Measurements from ENCODE around the gene USP40. TPM values are rescaled to one million over a fixed set of nuclear protein-coding genes. Genes with fewer than 3 reads are reported as not detected.

The USP40 gene
- total RNA-seq, 3 donors from 2014 or later (not counting 1 experiment from before 2014, with no cell fraction given): 17.4 to 20.6 (median 19.4) TPM

DNA sequence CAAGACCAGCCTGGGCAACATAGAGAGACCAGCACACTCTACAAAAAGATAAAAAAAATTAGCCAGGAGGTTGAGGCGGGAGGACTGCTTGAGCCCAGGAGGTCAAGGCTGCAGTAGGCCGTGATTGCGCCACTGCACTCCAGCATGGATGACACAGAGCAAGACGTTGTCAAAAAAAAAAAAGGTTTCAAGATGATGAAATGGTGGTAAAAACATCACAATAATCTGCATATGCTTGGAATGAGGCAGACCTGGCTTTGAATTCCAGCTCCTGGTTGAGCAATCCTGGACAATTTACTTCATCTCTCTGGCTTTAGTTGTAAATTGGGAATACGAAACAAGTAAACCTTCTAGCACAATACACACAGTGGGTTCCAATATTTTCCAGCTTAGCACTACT lies 24.1 kb downstream of the USP40 start:
- Histone ChIP-seq H3K36me3 (ENCODE audit: control insufficient read depth, insufficient read depth, low read length) (peaks cover 3% of the 10 kb centered on the region), H3K4me3 (ENCODE audit: low read length) (no peak overlapping the region), H3K4me1 (ENCODE audit: control insufficient read depth, insufficient read depth, low read length) (no peaks in the 10 kb centered on the region), H3K27me3 (ENCODE audit: control insufficient read depth, insufficient read depth, low read length) (no peaks in the 10 kb centered on the region), H3K27ac (ENCODE audit: low read length) (no peak overlapping the region), H3K9me3 (ENCODE audit: control insufficient read depth, insufficient read depth, low read length) (no peaks in the 10 kb centered on the region)
- DNase-seq (no peak), ATAC-seq (no peak)
- H3K27ac Mint-ChIP-seq: no peak overlapping the region
- peaks cover 0 to 7% of the 10 kb centered on the region in 2 donors for H3K4me1 Mint-ChIP-seq
- no peaks in the 10 kb centered on the region for H3K9me3 Mint-ChIP-seq
- H3K36me3 Mint-ChIP-seq: peaks cover 13% of the 10 kb centered on the region
- no peaks in the 10 kb centered on the region for H3K27me3 Mint-ChIP-seq (ENCODE audit: low read depth in 2 of 2)
- WGBS (ENCODE audit: insufficient coverage): 92% methylated on average over 4 of the region's 5 CpGs
- TF ChIP-seq, protein P1, sequence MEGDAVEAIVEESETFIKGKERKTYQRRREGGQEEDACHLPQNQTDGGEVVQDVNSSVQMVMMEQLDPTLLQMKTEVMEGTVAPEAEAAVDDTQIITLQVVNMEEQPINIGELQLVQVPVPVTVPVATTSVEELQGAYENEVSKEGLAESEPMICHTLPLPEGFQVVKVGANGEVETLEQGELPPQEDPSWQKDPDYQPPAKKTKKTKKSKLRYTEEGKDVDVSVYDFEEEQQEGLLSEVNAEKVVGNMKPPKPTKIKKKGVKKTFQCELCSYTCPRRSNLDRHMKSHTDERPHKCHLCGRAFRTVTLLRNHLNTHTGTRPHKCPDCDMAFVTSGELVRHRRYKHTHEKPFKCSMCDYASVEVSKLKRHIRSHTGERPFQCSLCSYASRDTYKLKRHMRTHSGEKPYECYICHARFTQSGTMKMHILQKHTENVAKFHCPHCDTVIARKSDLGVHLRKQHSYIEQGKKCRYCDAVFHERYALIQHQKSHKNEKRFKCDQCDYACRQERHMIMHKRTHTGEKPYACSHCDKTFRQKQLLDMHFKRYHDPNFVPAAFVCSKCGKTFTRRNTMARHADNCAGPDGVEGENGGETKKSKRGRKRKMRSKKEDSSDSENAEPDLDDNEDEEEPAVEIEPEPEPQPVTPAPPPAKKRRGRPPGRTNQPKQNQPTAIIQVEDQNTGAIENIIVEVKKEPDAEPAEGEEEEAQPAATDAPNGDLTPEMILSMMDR (IDR thresholded peaks at IDR 0.05): no peak
- no peak overlapping the region for H3K4me3 Mint-ChIP-seq
- intact Hi-C loops (cut with micrococcal nuclease): no loop called here

DNA sequence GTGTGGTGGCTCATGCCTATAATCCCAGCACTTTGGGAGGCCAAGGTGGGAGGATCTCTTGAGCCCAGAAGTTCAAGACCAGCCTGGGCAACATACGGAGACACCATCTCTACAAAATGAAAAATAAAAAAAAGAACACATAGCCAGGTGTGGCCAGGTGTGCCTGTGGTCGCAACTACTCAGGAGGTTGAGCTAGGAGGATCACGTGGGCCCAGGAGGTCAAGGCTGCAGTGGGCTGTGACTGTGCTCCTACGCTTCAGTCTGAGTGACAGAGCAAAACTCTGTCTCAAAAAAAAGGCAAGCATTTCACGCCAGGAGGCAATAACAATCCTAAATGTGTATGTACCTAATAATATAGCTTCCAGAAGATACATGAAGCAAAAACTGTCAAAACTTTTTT lies 27.8 kb downstream of the USP40 start:
- no peaks in the 10 kb centered on the region for H3K9me3 Mint-ChIP-seq
- no peaks in the 10 kb centered on the region for H3K36me3 Mint-ChIP-seq
- Histone ChIP-seq H3K4me1 (ENCODE audit: control insufficient read depth, insufficient read depth, low read length) (no peaks in the 10 kb centered on the region), H3K9me3 (ENCODE audit: control insufficient read depth, insufficient read depth, low read length) (no peaks in the 10 kb centered on the region), H3K27ac (ENCODE audit: low read length) (no peak overlapping the region), H3K36me3 (ENCODE audit: control insufficient read depth, insufficient read depth, low read length) (no peaks in the 10 kb centered on the region), H3K27me3 (ENCODE audit: control insufficient read depth, insufficient read depth, low read length) (no peaks in the 10 kb centered on the region), H3K4me3 (ENCODE audit: low read length) (no peak overlapping the region)
- DNase-seq (no peak), ATAC-seq (no peak)
- 96% methylated on average over 5 of the region's 5 CpGs for WGBS (ENCODE audit: insufficient coverage)
- TF ChIP-seq, protein P1 (IDR thresholded peaks at IDR 0.05): no peak
- H3K27me3 Mint-ChIP-seq (ENCODE audit: low read depth in 2 of 2): no peaks in the 10 kb centered on the region
- H3K4me3 Mint-ChIP-seq: no peak overlapping the region
- no peak overlapping the region for H3K27ac Mint-ChIP-seq
- intact Hi-C loops (cut with micrococcal nuclease): no loop called here
- no peaks in the 10 kb centered on the region for H3K4me1 Mint-ChIP-seq

DNA sequence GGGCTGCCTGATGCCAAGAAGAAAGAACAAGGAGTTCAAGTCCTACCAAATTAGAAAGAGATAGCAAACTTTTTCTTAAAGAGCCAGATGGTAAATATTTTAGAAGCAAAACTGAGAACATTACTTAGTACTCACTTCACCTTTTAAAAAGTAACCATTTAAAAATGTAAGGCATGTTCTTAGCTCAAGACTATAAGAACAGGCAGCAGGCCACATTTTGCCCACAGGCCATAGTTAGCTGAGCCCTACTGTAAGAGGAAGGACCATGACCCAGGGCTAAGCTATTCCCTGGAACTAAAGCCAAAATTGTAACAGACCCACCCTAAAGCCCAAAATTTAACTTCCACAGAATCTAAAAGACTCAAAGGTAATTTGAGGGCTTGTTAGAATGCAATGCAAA lies 31.3 kb downstream of the USP40 start:
- Mint-ChIP-seq H3K27me3 (ENCODE audit: low read depth in 2 of 2) (no peaks in the 10 kb centered on the region), H3K36me3 (no peaks in the 10 kb centered on the region), H3K4me1 (no peaks in the 10 kb centered on the region), H3K9me3 (no peaks in the 10 kb centered on the region), H3K4me3 (no peak overlapping the region), H3K27ac (no peak overlapping the region)
- H3K27me3 ChIP-seq (ENCODE audit: control insufficient read depth, insufficient read depth, low read length): no peaks in the 10 kb centered on the region
- TF ChIP-seq, protein P1 (IDR thresholded peaks at IDR 0.05): no peak
- H3K4me1 ChIP-seq (ENCODE audit: control insufficient read depth, insufficient read depth, low read length): no peaks in the 10 kb centered on the region
- ATAC-seq (no peak), DNase-seq (no peak)
- H3K27ac ChIP-seq (ENCODE audit: low read length): no peak overlapping the region
- no peak overlapping the region for H3K4me3 ChIP-seq (ENCODE audit: low read length)
- intact Hi-C loops (cut with micrococcal nuclease): no loop called here
- no peaks in the 10 kb centered on the region for H3K9me3 ChIP-seq (ENCODE audit: control insufficient read depth, insufficient read depth, low read length)
- H3K36me3 ChIP-seq (ENCODE audit: control insufficient read depth, insufficient read depth, low read length): peaks cover 4% of the 10 kb centered on the region

DNA sequence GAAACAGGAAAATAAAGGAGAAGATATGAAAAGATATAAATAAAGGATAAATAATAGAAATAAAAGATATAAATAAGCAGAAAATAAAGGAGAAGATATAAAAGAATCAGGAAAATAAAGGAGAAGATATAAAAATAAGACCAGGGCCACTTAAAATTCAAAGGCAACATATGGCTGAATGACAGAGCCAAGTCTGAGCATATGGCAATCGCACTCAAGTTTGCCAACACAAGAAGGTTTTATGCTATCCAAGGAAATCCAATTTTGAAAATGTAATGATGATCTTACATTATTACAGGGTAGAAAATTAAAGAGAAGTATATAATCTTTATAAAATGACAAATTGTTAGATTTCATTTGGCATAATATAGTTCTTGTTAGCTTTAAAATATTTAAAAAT lies 33.6 kb downstream of the USP40 start:
- H3K9me3 Mint-ChIP-seq: no peaks in the 10 kb centered on the region
- no peak overlapping the region for H3K27ac Mint-ChIP-seq
- H3K4me1 Mint-ChIP-seq: no peaks in the 10 kb centered on the region
- Histone ChIP-seq H3K4me3 (ENCODE audit: low read length) (no peak overlapping the region), H3K36me3 (ENCODE audit: control insufficient read depth, insufficient read depth, low read length) (peaks cover 4% of the 10 kb centered on the region), H3K4me1 (ENCODE audit: control insufficient read depth, insufficient read depth, low read length) (no peaks in the 10 kb centered on the region), H3K9me3 (ENCODE audit: control insufficient read depth, insufficient read depth, low read length) (no peaks in the 10 kb centered on the region), H3K27me3 (ENCODE audit: control insufficient read depth, insufficient read depth, low read length) (no peaks in the 10 kb centered on the region), H3K27ac (ENCODE audit: low read length) (no peak overlapping the region)
- no peaks in the 10 kb centered on the region for H3K36me3 Mint-ChIP-seq
- H3K27me3 Mint-ChIP-seq (ENCODE audit: low read depth in 2 of 2): no peaks in the 10 kb centered on the region
- ATAC-seq (no peak), DNase-seq (no peak)
- no peak overlapping the region for H3K4me3 Mint-ChIP-seq
- TF ChIP-seq, protein P1 (IDR thresholded peaks at IDR 0.05): no peak
- WGBS (ENCODE audit: insufficient coverage): 100% methylated on average over 1 of the region's 1 CpG
- intact Hi-C loops (cut with micrococcal nuclease): no loop called here

All from natural killer cell (primary cell).